ENCODE data around the gene INHBB. TPM values are rescaled to one million over a fixed set of nuclear protein-coding genes. Genes with fewer than 3 reads are reported as not detected.

INHBB gene
- total and polyA plus RNA-seq, 4 donors, result 0.97 to 7.8 (median 5.8) TPM

GRCh38 chr2:120375251-120376020, 29.5 kb downstream of the INHBB start:
- WGBS, 2 donors, result 93 to 94% methylated on average over 14 of the region's 14 CpGs
- no peaks in the 10 kb centered on the region for H3K9me3 ChIP-seq (ENCODE audit: control insufficient read depth in 4 of 4, insufficient read depth in 3 of 4, low read length in 3 of 4)
- no peaks in the 10 kb centered on the region for H3K4me1 ChIP-seq (ENCODE audit: control insufficient read depth in 5 of 5, insufficient read depth in 5 of 5, low read length in 5 of 5)
- H3K27ac ChIP-seq (ENCODE audit: low read depth in 1 of 2, low read length in 1 of 2), result no peak overlapping the region
- H3K36me3 ChIP-seq (ENCODE audit: control insufficient read depth in 4 of 4, insufficient read depth in 4 of 4, low read length in 4 of 4), result no peaks in the 10 kb centered on the region
- no peak overlapping the region for H3K4me3 ChIP-seq
- no peak for ATAC-seq (ENCODE audit: insufficient read depth, low FRiP score)
- H3K9ac ChIP-seq (ENCODE audit: insufficient read depth in 1 of 2, low read length in 2 of 2), result no peak overlapping the region
- DNase-seq, result no peak
- peaks cover 0 to 4% (median 0%) of the 10 kb centered on the region in 3 donors for H3K27me3 ChIP-seq (ENCODE audit: control insufficient read depth in 3 of 3, insufficient read depth in 3 of 3, low read length in 2 of 3)
- TF ChIP-seq CTCF (IDR thresholded peaks at IDR 0.05; ENCODE audit: control extremely low read depth, extremely low read depth), result no peak

DNA sequence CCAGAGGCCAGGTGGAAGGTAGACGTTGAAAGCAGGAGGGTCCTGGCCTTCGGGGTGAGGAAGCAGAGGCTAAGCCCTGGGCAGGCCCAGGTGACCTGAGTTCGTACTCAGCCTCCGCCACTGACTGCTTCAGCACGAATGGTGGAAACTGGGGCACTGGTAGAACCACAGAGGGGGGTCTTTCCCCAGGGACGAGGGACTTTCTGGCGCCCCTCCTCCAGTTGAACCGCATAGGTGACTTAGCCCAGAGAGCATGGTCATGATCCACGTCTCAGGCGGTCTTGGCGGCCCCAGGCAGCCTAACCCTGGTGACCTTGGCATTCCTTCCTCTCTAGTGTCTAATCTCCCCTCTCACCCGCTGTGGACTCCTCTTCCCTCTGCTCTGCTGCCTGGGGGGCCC, 30.2 kb downstream of the INHBB start:
- Histone ChIP-seq H3K4me3 (no peak overlapping the region), H3K4me1 (ENCODE audit: control insufficient read depth in 5 of 5, insufficient read depth in 5 of 5, low read length in 5 of 5) (no peaks in the 10 kb centered on the region), H3K27ac (ENCODE audit: low read depth in 1 of 2, low read length in 1 of 2) (no peak overlapping the region), H3K27me3 (ENCODE audit: control insufficient read depth in 3 of 3, insufficient read depth in 3 of 3, low read length in 2 of 3) (peaks cover 0 to 4% (median 0%) of the 10 kb centered on the region in 3 donors), H3K9me3 (ENCODE audit: control insufficient read depth in 4 of 4, insufficient read depth in 3 of 4, low read length in 3 of 4) (no peaks in the 10 kb centered on the region), H3K36me3 (ENCODE audit: control insufficient read depth in 4 of 4, insufficient read depth in 4 of 4, low read length in 4 of 4) (no peaks in the 10 kb centered on the region), H3K9ac (ENCODE audit: insufficient read depth in 1 of 2, low read length in 2 of 2) (no peak overlapping the region)
- no peak for TF ChIP-seq CTCF (IDR thresholded peaks at IDR 0.05; ENCODE audit: control extremely low read depth, extremely low read depth)
- ATAC-seq (ENCODE audit: insufficient read depth, low FRiP score) (no peak), DNase-seq (no peak)
- WGBS, 2 donors, result 87 to 88% methylated on average over 12 of the region's 12 CpGs

- Histone ChIP-seq H3K9ac (ENCODE audit: insufficient read depth in 1 of 2, low read length in 2 of 2) (no peak overlapping the region), H3K27me3 (ENCODE audit: control insufficient read depth in 3 of 3, insufficient read depth in 3 of 3, low read length in 2 of 3) (peaks cover 0 to 4% (median 0%) of the 10 kb centered on the region in 3 donors), H3K36me3 (ENCODE audit: control insufficient read depth in 4 of 4, insufficient read depth in 4 of 4, low read length in 4 of 4) (no peaks in the 10 kb centered on the region), H3K4me1 (ENCODE audit: control insufficient read depth in 5 of 5, insufficient read depth in 5 of 5, low read length in 5 of 5) (no peaks in the 10 kb centered on the region), H3K27ac (ENCODE audit: low read depth in 1 of 2, low read length in 1 of 2) (no peak overlapping the region), H3K4me3 (no peak overlapping the region), H3K9me3 (ENCODE audit: control insufficient read depth in 4 of 4, insufficient read depth in 3 of 4, low read length in 3 of 4) (no peaks in the 10 kb centered on the region)
- ATAC-seq (ENCODE audit: insufficient read depth, low FRiP score) (no peak), DNase-seq (no peak)
- no peak for TF ChIP-seq CTCF (IDR thresholded peaks at IDR 0.05; ENCODE audit: control extremely low read depth, extremely low read depth)
- 72 to 75% methylated on average over 19 of the region's 19 CpGs for WGBS, 2 donors
Measured at GRCh38 chr2:120376679-120377640, 31.0 kb downstream of the INHBB start.
